ENCODE results near the gene IKZF1. TPM values are rescaled to one million over a fixed set of nuclear protein-coding genes. Genes with fewer than 3 reads are reported as not detected.

The IKZF1 gene
- total and polyA plus RNA-seq, 2 of the 4 experiments (the other 2 are of a cell fraction): not detected

GRCh38 chr7:50327443-50327842 is 22.9 kb downstream of the IKZF1 start:
- CTCF ChIA-PET: no interaction called here
- no CpG with 5 or more reads among the region's 10 CpGs for WGBS, 2 experiments (ENCODE audit: extremely low coverage in 2 of 2, insufficient read length in 1 of 2)

More at GRCh38 chr7:50327443-50327842, 22.9 kb downstream of the IKZF1 start:
- Histone ChIP-seq H3K36me3 (ENCODE audit: control insufficient read depth, insufficient read depth, low read length) (no peaks in the 10 kb centered on the region), H3K9me1 (ENCODE audit: insufficient read depth, low read length) (no peaks in the 10 kb centered on the region), H3K79me1 (ENCODE audit: low read depth in 1 of 2, low read length in 2 of 2) (no peaks in the 10 kb centered on the region), H3K27me3 (ENCODE audit: control insufficient read depth, insufficient read depth, low read length) (no peaks in the 10 kb centered on the region), H3K23ac (ENCODE audit: low read depth, low read length) (no peak overlapping the region), H4K20me1 (ENCODE audit: insufficient read depth, low read length) (no peaks in the 10 kb centered on the region), H4K91ac (ENCODE audit: insufficient read depth, low read depth, low read length) (no peak overlapping the region), H3K9ac (ENCODE audit: low read depth, low read length) (no peak overlapping the region), H3K4ac (ENCODE audit: low read depth, low read length) (no peak overlapping the region), H2BK120ac (ENCODE audit: low read depth, low read length) (no peak overlapping the region), H3K4me2 (ENCODE audit: low read depth, low read length) (no peak overlapping the region), H3K4me1 (ENCODE audit: control insufficient read depth, insufficient read depth, low read length) (no peaks in the 10 kb centered on the region), H3K18ac (ENCODE audit: low read depth, low read length) (no peak overlapping the region), H4K5ac (ENCODE audit: low read depth, low read length) (no peak overlapping the region), H2AK9ac (replicated peaks; ENCODE audit: low read depth, low read length, poor library complexity) (no peak overlapping the region), H4K8ac (ENCODE audit: low read depth in 2 of 2, low read length in 2 of 2) (no peak overlapping the region), H2BK5ac (ENCODE audit: low read depth, low read length, poor library complexity, severe bottlenecking) (no peak overlapping the region), H2BK20ac (ENCODE audit: low read depth, low read length) (no peak overlapping the region), H3K56ac (ENCODE audit: extremely low read depth, insufficient read depth, low read length) (no peak overlapping the region), H2BK15ac (ENCODE audit: low read depth, low read length) (no peak overlapping the region), H3K14ac (replicated peaks; ENCODE audit: low read depth, low read length) (no peak overlapping the region), H2AK5ac (ENCODE audit: low read depth, low read length) (no peak overlapping the region), H3K9me3 (ENCODE audit: control insufficient read depth, insufficient read depth, low read length) (no peaks in the 10 kb centered on the region), H2AFZ (replicated peaks; ENCODE audit: low read length, poor library complexity) (no peak overlapping the region), H3K27ac (ENCODE audit: insufficient read depth, low read length) (no peak overlapping the region), H3K4me3 (ENCODE audit: insufficient read depth, low read depth, low read length) (no peak overlapping the region)
- intact Hi-C loops (cut with micrococcal nuclease) (no loop called here), dilution Hi-C loops (cut with HindIII; ENCODE audit: low sequenced_read_pairs, unreplicated experiment) (no loop called here), in situ Hi-C loops (cut with MboI; ENCODE audit: low sequenced_read_pairs) (no loop called here)
- TF ChIP-seq CEBPB (IDR thresholded peaks at IDR 0.05; ENCODE audit: low read depth, low read length): no peak
- no peak for TF ChIP-seq MAFK (IDR thresholded peaks at IDR 0.05; ENCODE audit: low read depth, low read length)
- TF ChIP-seq, protein P1, sequence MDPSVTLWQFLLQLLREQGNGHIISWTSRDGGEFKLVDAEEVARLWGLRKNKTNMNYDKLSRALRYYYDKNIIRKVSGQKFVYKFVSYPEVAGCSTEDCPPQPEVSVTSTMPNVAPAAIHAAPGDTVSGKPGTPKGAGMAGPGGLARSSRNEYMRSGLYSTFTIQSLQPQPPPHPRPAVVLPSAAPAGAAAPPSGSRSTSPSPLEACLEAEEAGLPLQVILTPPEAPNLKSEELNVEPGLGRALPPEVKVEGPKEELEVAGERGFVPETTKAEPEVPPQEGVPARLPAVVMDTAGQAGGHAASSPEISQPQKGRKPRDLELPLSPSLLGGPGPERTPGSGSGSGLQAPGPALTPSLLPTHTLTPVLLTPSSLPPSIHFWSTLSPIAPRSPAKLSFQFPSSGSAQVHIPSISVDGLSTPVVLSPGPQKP (IDR thresholded peaks at IDR 0.05; ENCODE audit: borderline replicate concordance, low read depth, low read length): no peak
- TF ChIP-seq POLR2A (IDR thresholded peaks at IDR 0.05; ENCODE audit: low read depth, low read length): no peak
- no peak for TF ChIP-seq NFE2L2 (IDR thresholded peaks at IDR 0.05; ENCODE audit: low read depth, low read length)
- TF ChIP-seq SMC3 (IDR thresholded peaks at IDR 0.05; ENCODE audit: low read depth, low read length): no peak
- no peak for TF ChIP-seq FOS (IDR thresholded peaks at IDR 0.05; ENCODE audit: low read depth, low read length)
- no peak for TF ChIP-seq USF2 (IDR thresholded peaks at IDR 0.05; ENCODE audit: low read depth, low read length)
- TF ChIP-seq, protein P2, sequence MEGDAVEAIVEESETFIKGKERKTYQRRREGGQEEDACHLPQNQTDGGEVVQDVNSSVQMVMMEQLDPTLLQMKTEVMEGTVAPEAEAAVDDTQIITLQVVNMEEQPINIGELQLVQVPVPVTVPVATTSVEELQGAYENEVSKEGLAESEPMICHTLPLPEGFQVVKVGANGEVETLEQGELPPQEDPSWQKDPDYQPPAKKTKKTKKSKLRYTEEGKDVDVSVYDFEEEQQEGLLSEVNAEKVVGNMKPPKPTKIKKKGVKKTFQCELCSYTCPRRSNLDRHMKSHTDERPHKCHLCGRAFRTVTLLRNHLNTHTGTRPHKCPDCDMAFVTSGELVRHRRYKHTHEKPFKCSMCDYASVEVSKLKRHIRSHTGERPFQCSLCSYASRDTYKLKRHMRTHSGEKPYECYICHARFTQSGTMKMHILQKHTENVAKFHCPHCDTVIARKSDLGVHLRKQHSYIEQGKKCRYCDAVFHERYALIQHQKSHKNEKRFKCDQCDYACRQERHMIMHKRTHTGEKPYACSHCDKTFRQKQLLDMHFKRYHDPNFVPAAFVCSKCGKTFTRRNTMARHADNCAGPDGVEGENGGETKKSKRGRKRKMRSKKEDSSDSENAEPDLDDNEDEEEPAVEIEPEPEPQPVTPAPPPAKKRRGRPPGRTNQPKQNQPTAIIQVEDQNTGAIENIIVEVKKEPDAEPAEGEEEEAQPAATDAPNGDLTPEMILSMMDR (conservative IDR thresholded peaks at IDR 0.05; ENCODE audit: low read depth, low read length): no peak
- no peak for TF ChIP-seq RAD21 (IDR thresholded peaks at IDR 0.05; ENCODE audit: low read length)
- TF ChIP-seq MAZ (IDR thresholded peaks at IDR 0.05; ENCODE audit: borderline replicate concordance, low read depth, low read length): no peak
- BruUV-seq (replicated peaks): no TSS peak
- no peak for ATAC-seq (ENCODE audit: low read depth)
- POLR2A ChIA-PET (ENCODE audit: unreplicated experiment): no interaction called here
- DNase-seq: no peak
